Rectal smooth muscle tissue (tissue), 1 donor: ENCODE data around the gene OST4.
A peak's percentile ranks its signal among the peaks of the same experiment; 100 is the strongest.
"Not testable (repeated sequence)": the region's sequence is repeated elsewhere in the genome, so short reads cannot be mapped to it uniquely, and the experiment has no call there.

ENCODE experiments used
- H3K27ac ChIP-seq: one replicate; pipeline ENCODE4 v1.7.0; 2013; ENCODE audit warnings: low read depth, low read length, inconsistent platforms
- H3K27me3 ChIP-seq: one replicate; pipeline ENCODE4 v1.7.0; 2013; ENCODE audit warnings: low read length; ENCODE audit not compliant: control insufficient read depth, insufficient read depth
- H3K36me3 ChIP-seq: one replicate; pipeline ENCODE4 v1.7.0; 2013; ENCODE audit warnings: low read length; ENCODE audit not compliant: control insufficient read depth, insufficient read depth
- H3K4me1 ChIP-seq: one replicate; pipeline ENCODE4 v1.7.0; 2013; ENCODE audit warnings: low read length; ENCODE audit not compliant: control insufficient read depth, insufficient read depth
- H3K4me3 ChIP-seq: one replicate; pipeline ENCODE4 v1.7.0; 2013; ENCODE audit warnings: low read length
- H3K9ac ChIP-seq: one replicate; pipeline ENCODE4 v1.7.0; 2013; ENCODE audit warnings: low read length

OST4 gene

DNA sequence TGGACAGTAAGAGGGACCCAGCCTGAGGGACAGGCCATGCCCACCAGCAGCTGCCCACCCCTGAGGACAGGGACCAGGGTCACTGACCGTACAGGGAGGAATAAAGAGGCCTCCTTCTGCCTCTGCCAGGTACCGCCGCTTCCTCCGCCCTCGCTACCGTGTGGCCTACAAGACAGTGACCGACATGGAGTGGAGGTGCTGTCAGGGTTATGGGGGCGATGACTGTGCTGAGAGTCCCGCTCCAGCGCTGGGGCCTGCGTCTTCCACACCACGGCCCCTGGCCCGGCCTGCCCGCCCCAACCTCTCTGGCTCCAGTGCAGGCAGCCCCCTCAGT lies 9.1 kb upstream of the OST4 start:
- peaks cover 45% of the 10 kb centered on the region for H3K4me1 ChIP-seq
- peaks cover 2% of the 10 kb centered on the region for H3K36me3 ChIP-seq
- H3K9ac ChIP-seq = no peak overlapping the region
- peak overlapping the region; percentile 82 for H3K4me3 ChIP-seq
- peak overlapping the region; percentile 84 for H3K27ac ChIP-seq
- no peaks in the 10 kb centered on the region for H3K27me3 ChIP-seq

DNA sequence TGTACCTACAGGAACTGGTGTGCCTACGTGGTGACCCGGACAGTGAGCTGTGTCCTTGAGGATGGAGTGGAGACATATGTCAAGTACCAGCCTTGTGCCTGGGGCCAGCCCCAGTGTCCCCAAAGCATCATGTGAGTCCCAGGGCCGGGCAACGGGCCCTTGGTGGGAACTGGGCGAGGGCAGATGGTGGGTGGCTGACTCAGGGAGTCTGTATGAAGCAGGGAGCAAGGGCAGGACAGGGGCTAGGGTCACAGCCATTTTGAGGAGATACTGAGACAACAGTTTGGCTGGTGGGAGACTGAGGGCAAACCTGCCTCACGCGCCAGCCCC lies 8.7 kb upstream of the OST4 start:
- H3K4me1 ChIP-seq = peaks cover 46% of the 10 kb centered on the region
- H3K27ac ChIP-seq = peak overlapping the region; percentile 84
- no peaks in the 10 kb centered on the region for H3K27me3 ChIP-seq
- peak overlapping the region; percentile 82 for H3K4me3 ChIP-seq
- H3K36me3 ChIP-seq = peaks cover 2% of the 10 kb centered on the region
- H3K9ac ChIP-seq = peak overlapping the region; percentile 33

DNA sequence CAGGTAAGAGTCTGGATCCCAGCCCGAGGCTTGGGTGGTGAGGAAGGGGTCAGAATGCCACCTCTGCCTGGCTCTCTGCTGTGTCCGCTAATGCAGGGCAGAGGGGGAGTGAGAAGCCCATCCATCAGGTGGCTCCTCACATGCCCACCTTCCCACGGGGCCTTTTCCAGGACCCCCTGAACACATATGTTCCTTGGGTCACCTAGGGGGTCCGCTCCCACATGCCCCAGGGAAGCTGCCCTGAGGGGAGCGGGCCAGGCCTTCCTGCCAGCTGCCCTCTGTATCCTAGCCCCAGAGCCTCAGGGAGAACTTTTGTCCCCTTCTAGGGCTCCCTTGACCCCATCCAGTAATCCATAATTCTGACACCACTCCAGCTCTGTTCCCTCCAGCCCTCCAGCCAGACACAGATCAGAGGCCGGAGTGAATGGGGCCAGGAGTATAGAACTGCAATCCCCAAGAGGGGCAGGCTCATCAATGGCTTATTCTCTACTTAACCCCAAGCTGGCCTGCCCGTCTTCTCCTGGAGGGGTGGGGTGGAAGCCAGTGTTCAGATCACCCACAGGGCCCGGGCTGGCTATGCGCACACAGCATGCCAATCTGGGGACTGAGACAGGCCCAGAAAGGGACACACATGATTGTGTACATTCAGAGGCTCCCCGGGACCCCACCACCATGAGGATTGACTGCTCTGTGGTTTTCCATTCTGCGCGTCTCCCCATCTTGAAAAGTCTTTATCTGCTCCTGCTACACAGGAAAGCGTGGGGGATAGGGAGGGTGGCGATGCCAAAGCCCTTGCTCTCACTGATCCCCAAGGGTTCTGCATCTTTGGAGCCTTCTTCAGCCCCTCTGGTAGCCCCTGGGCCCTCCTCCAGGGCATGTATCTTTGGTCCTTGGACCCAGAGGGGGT lies 8.0 kb upstream of the OST4 start:
- Histone ChIP-seq H3K36me3 (peaks cover 2% of the 10 kb centered on the region), H3K4me1 (peaks cover 46% of the 10 kb centered on the region), H3K9ac (peak overlapping the region; percentile 57), H3K27me3 (no peaks in the 10 kb centered on the region), H3K27ac (peak overlapping the region; percentile 84), H3K4me3 (peak overlapping the region; percentile 82)

DNA sequence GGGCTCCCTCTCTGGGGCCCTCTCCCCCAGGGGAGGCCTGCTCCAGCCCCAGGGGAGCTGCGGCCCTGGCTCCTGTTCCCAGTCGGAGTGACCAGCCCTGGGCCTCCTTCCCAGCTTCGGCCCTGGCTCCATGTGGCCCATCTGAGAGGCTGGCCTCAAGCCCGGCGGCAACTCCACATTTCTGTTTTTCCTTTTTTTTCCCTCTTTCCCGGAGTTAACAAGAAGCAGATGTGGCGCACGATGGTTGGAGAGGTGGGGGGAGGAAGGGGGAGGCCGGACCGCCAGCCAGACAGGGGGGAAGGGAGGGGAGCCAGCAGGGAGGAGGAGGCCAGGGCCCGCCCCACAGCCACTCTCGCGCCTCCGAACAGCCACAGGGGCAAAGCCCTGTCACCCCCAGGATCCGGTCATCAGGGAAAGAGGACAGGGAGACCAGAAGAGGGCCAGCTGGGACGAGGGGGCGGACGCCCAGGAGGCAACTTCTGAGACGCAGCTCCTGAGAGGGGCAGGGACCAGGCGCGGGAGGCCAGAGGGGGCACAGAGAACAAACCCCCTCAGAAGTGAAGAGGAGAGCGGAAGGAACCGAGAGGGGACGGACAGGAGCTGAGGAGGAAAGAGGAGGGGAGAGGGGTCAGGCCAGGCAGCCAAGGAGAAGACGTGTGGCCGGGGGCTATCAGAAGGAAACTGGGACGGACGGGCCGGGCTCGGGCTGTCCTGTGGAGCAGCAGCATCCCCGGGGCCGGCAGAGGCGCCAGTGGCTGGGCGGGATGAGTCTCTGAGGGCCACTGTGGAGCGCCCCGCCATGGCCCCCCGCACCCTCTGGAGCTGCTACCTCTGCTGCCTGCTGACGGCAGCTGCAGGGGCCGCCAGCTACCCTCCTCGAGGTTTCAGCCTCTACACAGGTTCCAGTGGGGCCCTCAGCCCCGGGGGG lies 7.1 kb upstream of the OST4 start, which contains the start of gene EMILIN1:
TSS of gene EMILIN1 (plus strand) at position 349 of the 928 bp plus-strand sequence. CDS start at position 800, 451 bp downstream.
- peak within 1 kb of the TSS; percentile 82 for H3K4me3 ChIP-seq
- H3K9ac ChIP-seq = peak within 1 kb of the TSS; percentile 57
- peak within 1 kb of the TSS; percentile 84 for H3K27ac ChIP-seq
- H3K4me1 ChIP-seq = peaks cover 51% of the 10 kb centered on the region
- H3K27me3 ChIP-seq = no peaks in the 10 kb centered on the region
- H3K36me3 ChIP-seq = peaks cover 2% of the 10 kb centered on the region

DNA sequence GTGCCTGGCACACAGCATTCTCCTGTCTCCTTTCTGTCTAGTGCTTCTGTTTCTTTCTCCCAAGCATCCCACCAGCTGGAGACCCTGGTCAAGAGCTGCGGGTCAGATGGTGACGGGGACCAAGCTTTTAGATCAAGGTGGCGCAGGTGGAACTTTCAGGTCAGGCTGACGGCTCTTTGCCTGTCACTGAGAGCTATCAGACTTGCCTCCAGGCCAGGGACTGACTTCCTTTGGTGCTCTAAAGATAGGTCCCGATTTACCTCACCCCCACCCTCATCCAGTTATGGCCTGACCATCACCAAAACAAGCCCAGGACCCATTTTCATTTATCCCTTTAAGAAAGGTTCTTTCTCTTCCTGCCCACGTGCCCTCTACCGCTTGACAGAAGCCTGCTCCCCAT lies 5.8 kb upstream of the OST4 start:
- Histone ChIP-seq H3K9ac (no peak overlapping the region), H3K36me3 (peaks cover 2% of the 10 kb centered on the region), H3K4me1 (peaks cover 55% of the 10 kb centered on the region), H3K27ac (peak overlapping the region; percentile 84), H3K27me3 (no peaks in the 10 kb centered on the region), H3K4me3 (no peak overlapping the region)

DNA sequence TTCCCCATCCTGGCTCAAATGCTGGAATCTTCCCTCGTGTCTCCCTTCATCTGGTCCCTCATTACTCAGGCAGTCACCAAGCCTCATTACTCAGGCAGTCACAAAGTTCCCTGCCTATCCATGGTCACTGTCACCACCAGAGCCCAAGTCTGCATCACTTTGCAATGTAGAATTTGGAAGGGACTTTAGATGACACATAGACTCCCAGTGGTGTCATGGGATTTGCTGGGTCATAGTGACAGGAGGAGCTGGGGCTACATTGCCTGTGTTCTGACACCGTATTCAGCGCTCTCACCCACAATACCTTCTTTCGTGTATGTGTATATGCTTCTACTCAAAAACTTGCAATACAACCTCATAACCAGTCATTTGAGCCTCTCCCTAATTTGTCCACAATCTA lies 4.9 kb upstream of the OST4 start:
- H3K27ac ChIP-seq = peak overlapping the region; percentile 99

DNA sequence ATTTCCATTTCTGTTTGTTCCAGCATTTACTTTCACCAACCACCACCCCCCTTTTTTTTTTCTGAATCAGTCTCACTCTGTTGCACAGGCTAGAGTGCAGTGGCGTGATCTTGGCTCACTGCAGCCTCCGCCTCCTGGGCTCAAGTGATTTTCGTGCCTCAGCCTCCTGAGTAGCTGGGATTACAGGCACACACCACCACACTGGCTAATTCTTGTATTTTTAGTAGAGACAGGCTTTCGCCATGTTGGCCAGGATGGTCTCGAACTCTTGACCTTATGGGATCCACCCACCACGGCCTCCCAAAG lies 4.1 kb upstream of the OST4 start:
- peak overlapping the region; percentile 99 for H3K27ac ChIP-seq
- H3K4me1 ChIP-seq = peaks cover 48% of the 10 kb centered on the region
- H3K9ac ChIP-seq = not testable (repeated sequence)

More for the DNA sequence above, 4.9 kb upstream of the OST4 start:
- H3K36me3 ChIP-seq = peaks cover 2% of the 10 kb centered on the region
- H3K4me3 ChIP-seq = no peak overlapping the region
- no peaks in the 10 kb centered on the region for H3K27me3 ChIP-seq
- H3K9ac ChIP-seq = no peak overlapping the region
- peaks cover 47% of the 10 kb centered on the region for H3K4me1 ChIP-seq

DNA sequence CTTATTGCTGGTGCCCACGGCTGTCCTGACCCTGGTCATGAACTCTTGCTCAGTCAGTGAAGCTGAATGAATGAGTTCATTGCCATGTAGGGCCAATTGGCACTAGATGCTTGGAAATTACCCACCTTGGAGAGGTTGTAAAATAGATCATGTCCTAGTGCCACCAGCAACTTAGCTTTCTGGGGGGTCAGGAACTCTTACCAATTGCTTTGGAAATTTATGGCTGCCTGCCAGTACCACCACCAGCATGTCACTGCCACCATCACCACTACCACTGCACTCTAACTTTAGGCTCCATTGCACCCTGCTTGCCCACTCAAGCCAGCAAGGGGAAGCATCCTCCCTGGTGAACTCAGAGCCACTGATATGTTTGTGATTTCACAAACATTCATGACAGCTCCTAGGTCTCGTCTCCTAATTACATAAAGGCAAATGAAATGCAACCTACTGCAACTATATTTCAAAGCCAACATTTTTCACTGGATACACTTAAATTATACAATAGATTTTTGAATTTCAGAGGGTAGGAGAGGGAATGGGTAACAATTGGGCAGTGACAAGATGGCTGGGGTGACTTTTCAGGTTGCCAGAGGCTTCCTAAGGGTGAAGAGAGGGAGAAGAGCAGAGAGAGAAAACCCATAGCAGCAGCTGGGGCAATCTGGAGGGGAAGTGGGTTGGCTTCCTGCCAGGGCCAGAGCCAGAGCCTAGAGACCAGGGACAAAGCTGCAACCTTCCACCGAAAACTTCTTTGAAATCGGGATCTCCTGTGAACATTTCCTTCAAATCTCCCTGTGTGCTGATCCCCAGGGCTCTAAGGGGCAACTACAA lies 3.5 kb upstream of the OST4 start:
- H3K9ac ChIP-seq = no peak overlapping the region
- H3K36me3 ChIP-seq = no peaks in the 10 kb centered on the region
- H3K4me1 ChIP-seq = peaks cover 51% of the 10 kb centered on the region
- H3K27me3 ChIP-seq = no peaks in the 10 kb centered on the region
- H3K4me3 ChIP-seq = no peak overlapping the region
- peak overlapping the region; percentile 99 for H3K27ac ChIP-seq

More for the DNA sequence above, 4.1 kb upstream of the OST4 start:
- not testable (repeated sequence) for H3K4me3 ChIP-seq, H3K27me3 ChIP-seq, H3K36me3 ChIP-seq

DNA sequence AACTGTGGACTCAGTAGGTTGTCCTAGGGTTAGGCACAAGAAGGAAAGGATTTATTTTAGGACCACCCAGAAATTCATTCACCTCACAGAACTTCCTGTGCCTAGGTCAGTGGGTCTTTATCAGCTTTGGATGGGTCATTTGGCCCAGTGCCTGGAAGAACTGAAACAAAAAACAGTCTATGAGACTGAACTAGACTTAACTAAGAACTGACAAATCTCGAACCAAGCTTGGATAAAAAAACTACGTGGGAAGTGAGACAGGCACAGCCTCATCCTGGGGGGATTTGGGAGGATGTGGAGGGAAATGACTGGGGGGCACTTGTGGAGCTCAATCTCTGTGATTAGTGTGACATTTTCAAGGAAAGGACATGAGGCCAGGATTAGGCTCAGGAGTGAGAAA lies 2.3 kb upstream of the OST4 start:
- peak overlapping the region; percentile 99 for H3K27ac ChIP-seq
- peaks cover 7% of the 10 kb centered on the region for H3K36me3 ChIP-seq
- peaks cover 58% of the 10 kb centered on the region for H3K4me1 ChIP-seq
- H3K27me3 ChIP-seq = no peaks in the 10 kb centered on the region
- no peak overlapping the region for H3K4me3 ChIP-seq
- H3K9ac ChIP-seq = no peak overlapping the region

DNA sequence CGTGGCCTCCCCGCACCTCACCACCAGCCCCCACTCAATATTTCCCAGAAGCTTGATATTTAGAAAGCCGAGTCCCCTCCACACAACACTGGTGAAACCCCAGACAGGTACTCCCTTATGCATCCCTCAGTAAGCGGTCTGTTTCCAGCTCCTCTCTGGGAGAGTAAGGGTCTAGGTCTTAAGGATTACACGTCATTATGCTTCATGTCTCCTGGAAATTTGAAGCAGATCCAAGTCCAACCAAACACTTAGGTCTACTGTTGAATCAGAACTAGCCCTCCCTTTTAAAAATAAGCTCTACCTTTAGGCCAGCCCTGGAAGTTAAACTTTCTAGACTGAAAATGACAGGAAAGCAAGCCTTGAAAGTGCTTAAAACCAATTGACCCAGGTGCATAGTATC lies 1.5 kb upstream of the OST4 start:
- Histone ChIP-seq H3K9ac (no peak overlapping the region), H3K27ac (peak overlapping the region; percentile 99), H3K4me3 (peak overlapping the region; percentile 70), H3K4me1 (peaks cover 60% of the 10 kb centered on the region), H3K27me3 (no peaks in the 10 kb centered on the region), H3K36me3 (peaks cover 14% of the 10 kb centered on the region)

DNA sequence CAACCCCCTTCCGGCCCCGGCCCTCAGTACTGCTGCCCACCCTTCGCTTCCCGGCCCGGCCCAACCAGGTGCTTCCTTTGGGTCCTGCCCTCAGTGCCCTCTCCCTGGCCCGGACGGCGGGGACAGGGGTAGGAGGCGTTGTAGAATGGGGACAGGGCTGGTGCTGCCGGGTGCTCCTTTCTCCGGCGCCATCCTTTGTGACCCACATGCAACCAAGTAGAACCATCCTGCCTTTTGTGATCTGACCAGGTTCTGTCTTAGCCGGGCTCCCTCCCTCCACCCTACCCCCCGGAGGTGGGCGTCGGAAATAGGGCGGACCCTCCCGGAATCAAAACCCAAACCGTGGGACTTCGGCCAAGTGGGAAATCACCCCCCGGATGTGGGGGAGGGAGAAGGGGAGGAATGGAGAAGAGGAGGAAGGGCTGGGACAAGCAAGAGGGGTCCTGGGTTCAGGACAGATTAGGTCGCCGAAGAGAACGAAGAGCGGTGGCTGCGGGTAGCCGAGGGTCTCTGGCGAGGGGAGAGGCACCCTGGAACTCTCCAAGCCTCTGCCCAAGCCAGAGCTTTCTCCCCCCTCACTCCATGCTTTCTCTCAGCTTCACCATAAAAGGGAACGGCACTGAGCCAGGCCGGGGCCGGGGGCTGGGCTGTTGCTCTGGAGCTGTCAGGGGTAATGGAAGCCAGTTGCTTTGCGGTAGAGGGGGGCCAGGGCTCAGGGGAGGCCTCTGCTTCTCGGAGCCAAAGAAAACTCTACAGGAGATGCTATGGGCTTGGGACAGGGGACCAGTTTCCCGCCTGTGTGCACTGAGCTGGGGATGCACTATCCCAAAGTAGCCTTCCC lies 756 bp upstream of the OST4 start:
- Histone ChIP-seq H3K4me3 (peak overlapping the region; percentile 70), H3K27me3 (no peaks in the 10 kb centered on the region), H3K36me3 (peaks cover 14% of the 10 kb centered on the region), H3K4me1 (peaks cover 55% of the 10 kb centered on the region), H3K27ac (peak overlapping the region; percentile 99), H3K9ac (peak overlapping the region; percentile 81)
